Stromal cell of bone marrow (primary cell): ENCODE data around the gene A4GALT.

Experiments used
- DNase-seq: peaks from one replicate; pipeline ENCODE4 v3.0.0-alpha.2; 2012; ENCODE audit warnings: low read depth

The A4GALT gene

GRCh38 chr22:42701694-42702093 lies 19.0 kb downstream of the A4GALT start:
- no peak for DNase-seq

GRCh38 chr22:42700901-42701300 lies 19.8 kb downstream of the A4GALT start:
- no peak for DNase-seq

- DNase-seq: no peak
Observed at GRCh38 chr22:42700355-42700754, 20.3 kb downstream of the A4GALT start.

- DNase-seq: no peak
Observed at GRCh38 chr22:42699976-42700352, 20.7 kb downstream of the A4GALT start.

GRCh38 chr22:42699281-42699975 lies 21.2 kb downstream of the A4GALT start:
- no peak for DNase-seq

GRCh38 chr22:42697542-42698013 lies 23.1 kb downstream of the A4GALT start:
- peak; percentile 67 for DNase-seq

- DNase-seq: no peak
Observed at GRCh38 chr22:42696331-42696967, 24.2 kb downstream of the A4GALT start.

GRCh38 chr22:42695294-42695693 lies 25.4 kb downstream of the A4GALT start:
- DNase-seq: no peak

GRCh38 chr22:42693763-42694683 lies 26.6 kb downstream of the A4GALT start:
- no peak for DNase-seq

GRCh38 chr22:42693055-42693762 lies 27.5 kb downstream of the A4GALT start:
- DNase-seq: no peak

- no peak for DNase-seq
Observed at GRCh38 chr22:42692239-42693054, 28.2 kb downstream of the A4GALT start.

- no peak for DNase-seq
Observed at GRCh38 chr22:42691440-42691839, 29.2 kb downstream of the A4GALT start.

- DNase-seq: peak; percentile 98
Observed at GRCh38 chr22:42688241-42689211, 32.1 kb downstream of the A4GALT start.

GRCh38 chr22:42686756-42687491 lies 33.7 kb downstream of the A4GALT start:
- no peak for DNase-seq

GRCh38 chr22:42685941-42686653 lies 34.6 kb downstream of the A4GALT start:
- DNase-seq: no peak

GRCh38 chr22:42684462-42685195 lies 36.0 kb downstream of the A4GALT start:
- DNase-seq: peak; percentile 64

- peak; percentile 47 for DNase-seq
Observed at GRCh38 chr22:42683578-42684283, 36.9 kb downstream of the A4GALT start.
